ENCODE data around the gene RIMS3.

The RIMS3 gene

GRCh38 chr1:40629546-40629945, 35.9 kb downstream of the RIMS3 start:
- peak; percentile 12 for DNase-seq

- DNase-seq, result no peak
Measured at GRCh38 chr1:40628903-40629292, 36.6 kb downstream of the RIMS3 start.

- DNase-seq, result no peak
Measured at GRCh38 chr1:40627987-40628902, 37.2 kb downstream of the RIMS3 start.

GRCh38 chr1:40626383-40626770, 39.1 kb downstream of the RIMS3 start:
- no peak for DNase-seq

GRCh38 chr1:40625476-40626382, 39.8 kb downstream of the RIMS3 start:
- DNase-seq, result no peak

GRCh38 chr1:40625076-40625475, 40.4 kb downstream of the RIMS3 start:
- peak; percentile 17 for DNase-seq

GRCh38 chr1:40622936-40623629, 42.4 kb downstream of the RIMS3 start:
- no peak for DNase-seq

GRCh38 chr1:40621821-40622450, 43.5 kb downstream of the RIMS3 start:
- DNase-seq, result no peak

- DNase-seq, result no peak
Measured at GRCh38 chr1:40620586-40621210, 44.8 kb downstream of the RIMS3 start.

GRCh38 chr1:40620150-40620549, 45.3 kb downstream of the RIMS3 start:
- no peak for DNase-seq

- DNase-seq, result no peak
Measured at GRCh38 chr1:40618108-40618507, 47.4 kb downstream of the RIMS3 start.

GRCh38 chr1:40612345-40612831, 53.1 kb downstream of the RIMS3 start:
- DNase-seq, result peak; percentile 74

- DNase-seq, result no peak
Measured at GRCh38 chr1:40610156-40610555, 55.3 kb downstream of the RIMS3 start.

- no peak for DNase-seq
Measured at GRCh38 chr1:40607921-40608320, 57.6 kb downstream of the RIMS3 start.

- DNase-seq, result no peak
Measured at GRCh38 chr1:40606978-40607377, 58.5 kb downstream of the RIMS3 start.

GRCh38 chr1:40606194-40606593, 59.3 kb downstream of the RIMS3 start:
- no peak for DNase-seq

- DNase-seq, result no peak
Measured at GRCh38 chr1:40599926-40600325, 65.6 kb downstream of the RIMS3 start.

GRCh38 chr1:40595623-40596022, 69.9 kb downstream of the RIMS3 start:
- no peak for DNase-seq

- DNase-seq, result no peak
Measured at GRCh38 chr1:40594187-40594531, 71.3 kb downstream of the RIMS3 start.

GRCh38 chr1:40593449-40594186, 71.9 kb downstream of the RIMS3 start:
- no peak for DNase-seq

- peak; percentile 4 for DNase-seq
Measured at GRCh38 chr1:40592107-40592803, 73.2 kb downstream of the RIMS3 start.

All from CD4-positive, alpha-beta T cell treated with Interleukin-6 for 4 hours (primary cell).